ENCODE measurements around the gene RGS1.

DNA sequence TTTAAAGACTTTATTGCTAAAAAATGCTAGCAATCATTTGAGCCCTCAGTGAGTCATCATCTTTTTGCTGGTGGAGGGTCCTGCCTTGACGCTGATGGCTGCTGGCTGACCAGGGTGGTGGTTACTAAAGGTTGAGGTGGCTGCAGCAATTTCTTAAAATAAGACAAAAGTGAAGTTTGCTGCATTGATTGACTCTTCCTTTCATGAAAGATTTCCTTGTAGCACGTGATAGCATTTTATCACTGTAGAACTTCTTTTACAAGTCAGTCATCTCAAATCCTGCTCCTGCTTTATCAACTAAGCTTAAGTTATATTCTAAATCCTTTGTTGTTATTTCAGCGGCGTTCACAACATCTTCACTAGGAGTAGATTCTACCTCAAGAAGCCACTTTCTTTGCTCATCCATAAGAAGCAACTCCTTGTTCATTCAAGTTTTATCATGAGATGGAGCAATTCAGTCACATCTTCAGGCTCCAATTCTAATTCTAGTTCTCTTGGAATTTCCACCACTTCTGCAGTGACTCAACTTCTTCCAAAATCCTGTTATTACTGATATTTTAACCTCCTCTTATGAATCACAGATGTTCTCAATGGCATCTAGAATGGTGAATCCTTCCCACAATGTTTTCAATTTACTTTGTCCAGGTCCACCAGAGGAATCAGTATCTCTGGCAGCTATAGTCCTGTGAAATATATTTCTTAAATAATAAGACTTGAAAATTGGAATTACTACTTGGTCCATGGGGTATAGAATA is 17.6 kb upstream of the RGS1 start:
- TF ChIP-seq CTCF (IDR thresholded peaks at IDR 0.05) (no peak), EP300 (IDR thresholded peaks at IDR 0.05) (no peak), POLR2AphosphoS5 (IDR thresholded peaks at IDR 0.05) (no peak)
